GM13976 (cell line): Measurements from ENCODE around the gene VAC14.

Source experiments
- DNase-seq: peaks from one replicate; pipeline ENCODE4 v3.0.0; 2012; ENCODE audit warnings: low spot score
- CTCF ChIP-seq: IDR thresholded peaks from 2 replicates; pipeline ENCODE4 v1.5.1; 2012; ENCODE audit warnings: borderline replicate concordance, mild to moderate bottlenecking; ENCODE audit not compliant: insufficient read depth; ENCODE audit errors: extremely low read depth, missing control alignments, control extremely low read depth
- in situ Hi-C: fragments of 300-500 bp; cut with MboI; formaldehyde crosslinking; loops from one replicate; pipeline ENCODE4 v1.12.0; 2022; ENCODE audit warnings: low sequenced_read_pairs, mixed read lengths, inconsistent platforms; ENCODE audit not compliant: unreplicated experiment

The VAC14 gene

GRCh38 chr16:70710422-70711210 is 90.3 kb downstream of the VAC14 start:
- TF ChIP-seq CTCF, result no peak
- in situ Hi-C loops, result no loop called here
- no peak for DNase-seq

- no peak for TF ChIP-seq CTCF
- no peak for DNase-seq
- in situ Hi-C loops, result no loop called here
These were observed 91.0 kb downstream of the VAC14 start for GRCh38 chr16:70709942-70710341.

GRCh38 chr16:70709457-70709856 is 91.5 kb downstream of the VAC14 start:
- in situ Hi-C loops, result no loop called here
- no peak for DNase-seq
- TF ChIP-seq CTCF, result no peak

GRCh38 chr16:70708366-70709246 is 92.4 kb downstream of the VAC14 start:
- no peak for DNase-seq
- in situ Hi-C loops, result no loop called here
- no peak for TF ChIP-seq CTCF

- no peak for TF ChIP-seq CTCF
- DNase-seq, result no peak
- in situ Hi-C loops, result no loop called here
These were observed 94.0 kb downstream of the VAC14 start for GRCh38 chr16:70706948-70707465.

GRCh38 chr16:70705056-70705455 is 95.9 kb downstream of the VAC14 start:
- DNase-seq, result no peak
- TF ChIP-seq CTCF, result no peak
- in situ Hi-C loops, result no loop called here
